Fibroblast of skin of abdomen (primary cell): Measurements from ENCODE around the gene STARD10.
"Not testable (repeated sequence)": the region's sequence is repeated elsewhere in the genome, so short reads cannot be mapped to it uniquely, and the experiment has no call there.

Experiments used
- DNase-seq: peaks from one replicate; pipeline ENCODE4 v3.0.0-alpha.2; 2013

Gene STARD10

GRCh38 chr11:72826191-72826941 is 32.5 kb upstream of the STARD10 start:
- no peak for DNase-seq

GRCh38 chr11:72825661-72826060 is 31.8 kb upstream of the STARD10 start:
- no peak for DNase-seq

- no peak for DNase-seq
These were observed 31.1 kb upstream of the STARD10 start for GRCh38 chr11:72824811-72825505.

DNA sequence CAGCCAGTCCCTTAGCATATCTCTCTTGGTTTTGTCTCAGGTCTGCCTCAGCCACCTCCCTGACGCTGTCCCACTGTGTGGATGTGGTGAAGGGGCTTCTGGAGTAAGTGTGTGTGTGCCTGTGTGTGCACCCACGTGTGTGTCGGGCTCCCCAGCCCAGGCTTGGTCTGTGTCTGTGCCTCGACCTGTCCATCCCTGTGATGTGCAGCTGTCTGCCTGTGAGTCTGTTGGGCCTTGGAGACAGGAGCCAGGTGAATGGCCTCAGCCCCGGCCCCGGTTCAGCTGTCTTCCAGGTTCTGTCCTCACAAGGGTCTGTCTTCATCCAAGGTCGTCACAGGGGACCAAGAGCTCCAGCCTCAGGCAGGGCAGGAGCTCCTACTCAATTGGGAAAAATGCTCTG is 30.2 kb upstream of the STARD10 start:
- no peak for DNase-seq

DNA sequence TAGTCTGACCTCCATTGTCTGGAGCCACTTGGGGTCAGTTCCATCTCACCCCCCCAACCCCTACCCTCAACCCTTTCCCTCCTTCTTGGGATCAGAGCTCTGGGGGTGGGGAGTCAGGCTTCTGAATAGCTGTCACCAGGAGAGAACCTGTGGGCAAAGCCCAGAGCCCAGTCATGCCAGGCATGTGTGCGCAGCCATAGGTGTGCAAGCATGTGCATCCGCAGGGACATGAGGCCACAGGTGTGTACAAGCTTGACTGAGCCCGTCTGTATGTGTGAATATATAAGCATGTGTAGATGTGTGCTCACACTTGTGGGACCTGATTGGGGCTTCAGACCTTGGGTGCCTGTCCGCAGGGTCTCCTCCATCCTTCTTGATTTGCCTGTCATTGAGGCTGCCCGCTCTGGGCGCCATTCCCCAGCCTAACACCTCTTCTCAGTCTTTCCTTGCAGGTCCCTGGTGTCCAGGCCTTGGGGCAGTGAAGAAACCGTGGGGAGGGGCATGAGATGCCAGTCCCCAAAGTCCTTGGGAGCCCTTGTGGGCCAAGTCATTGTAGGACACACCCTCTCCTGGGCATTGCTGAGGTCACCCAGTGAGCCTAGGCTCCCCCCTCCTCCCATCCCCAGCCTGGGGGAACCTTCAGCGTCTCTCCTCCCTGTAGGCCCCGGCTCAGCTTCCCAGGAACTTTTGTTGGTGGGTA is 29.4 kb upstream of the STARD10 start:
- DNase-seq: no peak

GRCh38 chr11:72821920-72822799 is 28.3 kb upstream of the STARD10 start:
- peak; percentile 83 for DNase-seq

DNA sequence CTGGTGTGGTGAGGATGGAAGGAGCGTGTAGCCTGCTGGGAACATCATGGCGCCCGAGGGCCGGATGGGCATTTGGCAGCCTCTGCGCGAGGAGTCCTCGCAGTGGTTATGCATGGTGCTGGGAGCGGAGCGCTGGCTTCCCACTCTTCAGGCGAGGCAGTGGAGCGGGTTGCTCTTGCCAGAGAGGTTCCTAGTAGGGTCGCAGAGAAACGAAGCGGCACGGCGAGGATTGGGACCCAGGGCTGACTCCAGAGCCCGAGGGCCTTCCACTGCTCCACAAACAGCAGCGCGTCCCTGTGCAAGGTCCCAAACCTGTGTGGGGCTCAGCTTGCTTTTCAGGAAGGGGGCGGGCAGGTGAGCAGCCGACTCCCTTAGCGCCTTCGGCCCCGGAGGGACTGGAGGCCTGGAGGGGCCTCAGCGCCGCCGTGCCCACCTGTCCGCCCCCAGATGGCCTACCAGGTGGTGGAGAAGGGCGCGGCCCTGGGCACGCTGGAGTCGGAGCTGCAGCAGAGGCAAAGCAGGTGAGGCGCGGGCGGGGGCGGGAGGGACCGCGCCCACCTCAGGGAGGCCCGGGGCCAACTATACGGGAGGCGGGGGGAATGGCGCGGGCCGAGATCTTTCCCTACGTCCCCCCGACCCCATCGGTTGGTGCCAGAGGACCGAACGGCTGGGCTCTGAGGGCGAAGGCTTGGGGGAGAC is 27.5 kb upstream of the STARD10 start:
- DNase-seq: no peak

- no peak for DNase-seq
These were observed 26.7 kb upstream of the STARD10 start for GRCh38 chr11:72820439-72821139.

GRCh38 chr11:72818971-72819370 is 25.1 kb upstream of the STARD10 start:
- no peak for DNase-seq

GRCh38 chr11:72817966-72818365 is 24.1 kb upstream of the STARD10 start:
- no peak for DNase-seq

DNA sequence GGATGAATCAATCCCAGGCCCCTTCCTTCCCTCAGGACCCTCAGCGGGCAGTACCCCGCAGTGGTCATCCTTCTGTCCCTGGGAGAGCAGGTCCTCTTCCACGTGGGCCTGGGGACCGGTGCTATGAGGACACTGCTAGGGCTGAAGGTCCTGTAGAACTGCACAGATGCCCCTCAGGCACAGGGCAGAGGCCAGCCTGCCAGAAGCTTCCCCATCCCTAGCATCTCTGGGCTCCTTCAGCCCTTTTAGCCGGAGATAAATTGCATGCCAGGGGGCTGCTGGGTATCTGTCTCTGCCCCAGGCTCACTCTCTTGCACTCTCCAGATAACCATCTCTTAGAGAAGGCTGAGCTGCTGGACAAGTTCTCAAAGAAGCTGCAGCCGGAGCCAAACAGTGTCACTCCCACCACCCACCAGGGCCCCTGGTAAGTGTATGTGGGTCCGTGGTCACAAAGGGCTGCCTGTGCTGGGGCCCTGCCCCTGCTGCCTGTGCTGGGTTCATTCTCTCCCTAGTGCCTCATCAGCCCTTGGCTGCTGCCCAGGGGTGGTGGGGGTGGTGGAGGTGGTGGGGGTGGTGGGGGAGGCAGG is 22.6 kb upstream of the STARD10 start:
- peak; percentile 28 for DNase-seq

GRCh38 chr11:72815110-72815618 is 21.3 kb upstream of the STARD10 start:
- DNase-seq: no peak

- peak; percentile 81 for DNase-seq
These were observed 20.7 kb upstream of the STARD10 start, which contains the start of gene ATG16L2 for GRCh38 chr11:72814286-72815109. TSS of gene ATG16L2 (plus strand) at chr11:72814411. CDS start at chr11:72814446, 35 bp downstream.

- peak; percentile 73 for DNase-seq
These were observed 20.0 kb upstream of the STARD10 start for GRCh38 chr11:72813740-72814285.

DNA sequence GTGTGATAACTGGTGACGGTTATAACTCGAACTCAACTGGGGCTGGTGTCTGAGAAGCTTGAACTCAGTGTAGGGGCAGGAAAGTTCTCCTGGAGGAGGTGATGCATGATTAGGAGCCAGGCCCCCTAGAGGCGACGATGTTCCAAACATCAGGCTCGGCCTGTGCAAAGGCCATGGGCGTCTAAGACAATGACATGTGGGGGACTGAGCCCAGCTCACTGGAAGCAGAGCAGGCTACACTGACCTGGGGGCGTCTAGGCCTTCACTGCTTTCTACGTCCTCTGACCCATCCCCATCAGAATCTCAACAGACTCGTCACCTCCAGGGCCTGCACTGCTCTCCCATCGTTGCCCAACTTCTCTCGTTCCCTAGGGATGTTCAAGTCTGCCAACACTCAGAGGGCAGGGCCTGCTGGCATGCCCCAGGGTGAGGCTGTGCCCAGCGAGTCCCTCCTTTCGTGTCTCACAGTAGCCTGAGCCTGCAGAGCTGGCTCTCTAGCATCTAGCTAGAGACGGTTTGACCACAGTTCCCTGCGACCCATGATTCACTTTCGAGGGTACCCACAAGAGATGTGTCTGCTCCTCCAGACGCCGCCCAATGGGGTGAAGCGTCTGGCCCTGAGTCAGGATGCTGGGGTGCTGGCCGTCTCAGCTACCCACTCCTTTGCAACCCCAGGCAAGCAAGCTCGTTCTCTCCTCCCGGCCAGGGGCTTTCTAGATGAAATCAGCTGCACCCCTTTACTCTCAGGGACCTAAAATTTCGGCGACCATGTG is 19.3 kb upstream of the STARD10 start:
- peak; percentile 45 for DNase-seq

- DNase-seq: no peak
These were observed 18.7 kb upstream of the STARD10 start for GRCh38 chr11:72812604-72812966.

- not testable (repeated sequence) for DNase-seq
These were observed 17.8 kb upstream of the STARD10 start for GRCh38 chr11:72811686-72812085.

- peak; percentile 60 for DNase-seq
These were observed 14.5 kb upstream of the STARD10 start for GRCh38 chr11:72808331-72808798.
